SU-DHL-6 (cell line): Measurements from ENCODE around the gene MR1.

ENCODE experiments used
- H2AFZ ChIP-seq: fragments of 200-600 bp; sonication (generic); 2 replicates; pipeline ENCODE4 v1.6.1; 2014; ENCODE audit warnings: low read depth, mild to moderate bottlenecking, moderate library complexity, mixed read lengths, antibody characterized with exemption, low read length; ENCODE audit not compliant: severe bottlenecking
- H3F3A ChIP-seq: fragments of 200-600 bp; shearing (Covaris generic); 2 replicates; pipeline ENCODE4 v1.6.0; 2016; ENCODE audit warnings: antibody characterized with exemption, mild to moderate bottlenecking; ENCODE audit not compliant: insufficient read depth
- H3K27ac ChIP-seq: fragments of 200-600 bp; sonication (generic); 2 replicates; pipeline ENCODE4 v1.5.1; 2016; ENCODE audit warnings: low read depth, mild to moderate bottlenecking, low read length, moderate library complexity, mixed read lengths
- H3K27me3 ChIP-seq: fragments of 200-600 bp; sonication (generic), shearing (Covaris generic); 2 replicates; pipeline ENCODE4 v1.6.0; 2014; ENCODE audit warnings: mild to moderate bottlenecking, low read length
- H3K36me3 ChIP-seq: fragments of 200-600 bp; sonication (generic); 2 replicates; pipeline ENCODE4 v1.6.1; 2014; ENCODE audit warnings: mild to moderate bottlenecking, low read length, mixed read lengths
- H3K4me2 ChIP-seq: fragments of 300-600, 200-600 bp; shearing (Covaris generic), sonication (generic); 2 replicates; pipeline ENCODE4 v1.6.0; 2014; ENCODE audit warnings: low read length, low read depth, mild to moderate bottlenecking; ENCODE audit not compliant: poor library complexity, severe bottlenecking
- H3K4me3 ChIP-seq: fragments of 200-600 bp; sonication (generic); 2 replicates; pipeline ENCODE4 v1.5.1; 2014; ENCODE audit warnings: antibody characterized with exemption, low read length, mild to moderate bottlenecking, mixed read lengths; ENCODE audit not compliant: insufficient read depth, poor library complexity, severe bottlenecking
- H3K79me2 ChIP-seq: fragments of 200-600 bp; sonication (generic); 2 replicates; pipeline ENCODE4 v1.6.1; 2014; ENCODE audit warnings: mild to moderate bottlenecking, low read length, moderate library complexity; ENCODE audit not compliant: insufficient read depth
- H3K9ac ChIP-seq: fragments of 200-600 bp; sonication (generic); 2 replicates; pipeline ENCODE4 v1.7.0; 2014; ENCODE audit warnings: mild to moderate bottlenecking, low read length
- H3K9me2 ChIP-seq: fragments of 200-600 bp; sonication (generic); replicated peaks from 2 replicates; pipeline ENCODE4 v1.6.1; 2014; ENCODE audit warnings: low read length; ENCODE audit not compliant: insufficient read depth
- H3K9me3 ChIP-seq: fragments of 200-600 bp; sonication (generic); 2 replicates; pipeline ENCODE4 v1.6.1; 2014; ENCODE audit warnings: low read length, mixed read lengths; ENCODE audit not compliant: insufficient read depth
- H4K20me1 ChIP-seq: fragments of 200-600 bp; sonication (generic); 2 replicates; pipeline ENCODE4 v1.6.1; 2014; ENCODE audit warnings: low read depth, mild to moderate bottlenecking, antibody characterized with exemption, low read length, moderate library complexity, mixed read lengths
- CTCF ChIP-seq: fragments of 200-600 bp; sonication (generic); IDR thresholded peaks from one replicate; pipeline ENCODE4 v1.5.1; 2017; ENCODE audit warnings: antibody characterized with exemption, mild to moderate bottlenecking, low read length, moderate library complexity; ENCODE audit not compliant: insufficient read depth, poor library complexity, severe bottlenecking
- EZH2phosphoT487 ChIP-seq: fragments of 200-600 bp; sonication (generic), shearing (Covaris generic); conservative IDR thresholded peaks from 2 replicates; pipeline ENCODE4 v1.6.1; 2018; ENCODE audit warnings: mild to moderate bottlenecking, antibody characterized with exemption, low read length, moderate library complexity, mixed read lengths

Gene MR1

GRCh38 chr1:181094416-181095212, 60.8 kb downstream of the MR1 start:
- no peaks in the 10 kb centered on the region for H3K9me2 ChIP-seq
- peaks cover 13% of the 10 kb centered on the region; the same call in 1 of the 2 replicates for H3F3A ChIP-seq
- no peaks in the 10 kb centered on the region for H3K27me3 ChIP-seq
- no peak overlapping the region for H2AFZ ChIP-seq
- H3K79me2 ChIP-seq: peaks cover 15% of the 10 kb centered on the region
- H3K4me2 ChIP-seq: no peak overlapping the region
- H3K36me3 ChIP-seq: 0 out of 2 replicates have a peak, but pooled peaks cover 10% of the 10 kb centered on the region
- peaks cover 9% of the 10 kb centered on the region; the same call in 1 of the 2 replicates for H4K20me1 ChIP-seq
- no peak for TF ChIP-seq CTCF
- TF ChIP-seq EZH2phosphoT487: no peak
- no peaks in the 10 kb centered on the region for H3K9me3 ChIP-seq
- H3K4me3 ChIP-seq: no peak overlapping the region
- no peak overlapping the region for H3K27ac ChIP-seq
- no peak overlapping the region for H3K9ac ChIP-seq

GRCh38 chr1:181095260-181095659, 61.5 kb downstream of the MR1 start:
- Histone ChIP-seq H2AFZ (no peak overlapping the region), H3K36me3 (0 out of 2 replicates have a peak, but pooled peaks cover 10% of the 10 kb centered on the region), H3K79me2 (peaks cover 14% of the 10 kb centered on the region), H4K20me1 (peaks cover 9% of the 10 kb centered on the region; the same call in 1 of the 2 replicates), H3K9me2 (no peaks in the 10 kb centered on the region), H3K4me3 (no peak overlapping the region), H3F3A (peaks cover 11% of the 10 kb centered on the region; the same call in 1 of the 2 replicates), H3K9me3 (no peaks in the 10 kb centered on the region), H3K27ac (no peak overlapping the region), H3K4me2 (no peak overlapping the region), H3K27me3 (no peaks in the 10 kb centered on the region), H3K9ac (no peak overlapping the region)
- TF ChIP-seq EZH2phosphoT487 (no peak), CTCF (no peak)

DNA sequence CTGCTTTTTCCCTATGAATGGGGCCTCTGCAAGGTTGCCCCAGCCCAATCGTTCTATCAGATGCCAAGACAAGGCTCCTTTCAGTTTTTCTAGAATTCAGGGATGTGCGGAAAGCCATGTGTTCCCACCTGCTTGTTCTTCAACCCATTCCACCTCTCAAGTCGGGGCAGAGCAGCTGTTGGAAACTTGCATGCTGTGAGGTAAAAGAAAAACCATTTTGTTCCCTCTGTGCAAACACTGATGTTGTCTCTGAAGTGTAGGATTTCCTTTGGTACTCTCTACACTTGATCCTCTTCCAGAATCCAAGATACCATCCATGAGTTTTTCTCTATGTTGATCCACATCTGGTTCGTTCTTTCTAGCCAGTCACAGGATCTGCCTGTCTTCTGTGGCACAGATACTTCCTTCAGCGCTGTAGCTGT, 62.0 kb downstream of the MR1 start:
- no peak overlapping the region for H3K9ac ChIP-seq
- no peak overlapping the region for H3K4me2 ChIP-seq
- H2AFZ ChIP-seq: no peak overlapping the region
- no peaks in the 10 kb centered on the region for H3K9me3 ChIP-seq
- H3K4me3 ChIP-seq: no peak overlapping the region
- no peaks in the 10 kb centered on the region for H3K27me3 ChIP-seq
- no peak for TF ChIP-seq CTCF
- no peak for TF ChIP-seq EZH2phosphoT487
- peaks cover 9% of the 10 kb centered on the region; the same call in 1 of the 2 replicates for H4K20me1 ChIP-seq
- no peaks in the 10 kb centered on the region for H3K9me2 ChIP-seq
- H3K36me3 ChIP-seq: 0 out of 2 replicates have a peak, but pooled peaks cover 10% of the 10 kb centered on the region
- no peak overlapping the region for H3K27ac ChIP-seq
- peaks cover 8% of the 10 kb centered on the region for H3K79me2 ChIP-seq
- H3F3A ChIP-seq: peaks cover 6% of the 10 kb centered on the region; the same call in 1 of the 2 replicates
